H7 (cell line): ENCODE results near the gene RBPMS2. TPM values are rescaled to one million over a fixed set of nuclear protein-coding genes. Genes with fewer than 3 reads are reported as not detected.
"Not testable (repeated sequence)": the region's sequence is repeated elsewhere in the genome, so short reads cannot be mapped to it uniquely, and the experiment has no call there.

Experiments used
- DNase-seq: peaks from one replicate; pipeline ENCODE4 v3.0.0; 2012
- H3K27me3 ChIP-seq: 2 replicates; pipeline ENCODE4 v1.6.0; 2011; ENCODE audit warnings: mild to moderate bottlenecking, low read length; ENCODE audit not compliant: control insufficient read depth, insufficient read depth
- H3K36me3 ChIP-seq: replicated peaks from 2 replicates; pipeline ENCODE4 v1.5.1; 2011; ENCODE audit warnings: low read length; ENCODE audit not compliant: control insufficient read depth, insufficient read depth
- H3K4me3 ChIP-seq: 2 replicates; pipeline ENCODE4 v1.5.1; 2011; ENCODE audit warnings: low read depth, mild to moderate bottlenecking, control low read depth, low read length, moderate library complexity; ENCODE audit not compliant: insufficient read depth
- total RNA-seq: library from RNA; depleted of rRNA; stranded (reverse); fragments of >200 nt; shearing (Covaris generic); gene quantifications from 2 replicates; pipeline ENCODE4 v1.2.3, GENCODE V29; 2014

RBPMS2 gene
- total RNA-seq, 1 experiment from 2014 or later: 8.5 TPM

DNA sequence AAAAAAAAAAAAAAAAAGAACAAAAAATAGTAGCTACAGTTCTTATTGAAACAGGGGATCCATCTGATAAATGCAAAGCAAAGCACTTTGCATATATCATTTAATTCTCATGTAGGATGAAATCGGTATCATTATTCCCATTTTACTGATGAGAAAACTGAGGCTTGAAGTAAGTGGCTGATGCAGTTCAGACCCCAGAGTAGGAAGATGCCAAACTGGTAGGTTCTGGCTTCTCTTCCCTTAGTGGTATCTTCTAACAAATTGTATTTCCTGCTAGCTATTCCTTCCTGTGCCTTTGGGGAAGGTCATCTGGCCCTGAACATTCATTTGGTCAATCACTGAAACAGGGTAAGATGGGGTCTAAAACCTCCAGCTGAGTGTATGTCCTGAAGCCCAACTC, 28.1 kb upstream of the RBPMS2 start:
- Histone ChIP-seq H3K36me3 (no peaks in the 10 kb centered on the region), H3K4me3 (no peak overlapping the region), H3K27me3 (no peaks in the 10 kb centered on the region)
- DNase-seq: no peak

- no peaks in the 10 kb centered on the region for H3K36me3 ChIP-seq
- no peak for DNase-seq
- H3K4me3 ChIP-seq: no peak overlapping the region
- no peaks in the 10 kb centered on the region for H3K27me3 ChIP-seq
Measured at GRCh38 chr15:64800476-64800875, 25.1 kb upstream of the RBPMS2 start.

- DNase-seq, H3K4me3 ChIP-seq, H3K27me3 ChIP-seq: not testable (repeated sequence)
Measured at GRCh38 chr15:64798905-64799304, 23.5 kb upstream of the RBPMS2 start.

GRCh38 chr15:64795921-64796320, 20.5 kb upstream of the RBPMS2 start:
- H3K36me3 ChIP-seq, DNase-seq, H3K27me3 ChIP-seq, H3K4me3 ChIP-seq: not testable (repeated sequence)

More at GRCh38 chr15:64798905-64799304, 23.5 kb upstream of the RBPMS2 start:
- not testable (repeated sequence) for H3K36me3 ChIP-seq

GRCh38 chr15:64795299-64795698, 19.9 kb upstream of the RBPMS2 start:
- not testable (repeated sequence) for H3K27me3 ChIP-seq, DNase-seq, H3K4me3 ChIP-seq, H3K36me3 ChIP-seq

DNA sequence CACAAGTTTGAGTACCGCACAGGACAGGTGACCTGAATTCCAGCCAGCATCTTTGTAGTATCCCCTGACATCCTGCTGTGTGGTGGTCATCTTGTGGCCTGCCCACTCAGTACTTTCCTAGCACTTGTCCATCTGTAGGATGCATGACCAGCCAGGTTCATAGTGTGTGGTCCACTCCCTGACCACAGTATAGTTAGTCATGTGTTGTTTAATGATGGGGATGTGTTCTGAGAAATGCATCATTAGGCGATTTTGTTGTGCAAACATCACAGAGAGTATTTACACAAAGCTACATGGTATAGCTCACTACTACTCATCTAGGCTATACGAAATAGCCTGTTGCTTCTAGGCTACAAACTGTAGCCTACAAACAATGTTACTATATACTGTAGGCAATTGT, 16.9 kb upstream of the RBPMS2 start:
- no peak for DNase-seq
- no peaks in the 10 kb centered on the region for H3K27me3 ChIP-seq
- no peaks in the 10 kb centered on the region for H3K36me3 ChIP-seq
- H3K4me3 ChIP-seq: no peak overlapping the region

GRCh38 chr15:64791401-64791800, 16.0 kb upstream of the RBPMS2 start:
- no peak overlapping the region for H3K4me3 ChIP-seq

GRCh38 chr15:64783796-64784195, 8.4 kb upstream of the RBPMS2 start:
- Histone ChIP-seq H3K4me3 (no peak overlapping the region), H3K36me3 (no peaks in the 10 kb centered on the region), H3K27me3 (no peaks in the 10 kb centered on the region)
- peak; percentile 3 for DNase-seq

More at GRCh38 chr15:64791401-64791800, 16.0 kb upstream of the RBPMS2 start:
- H3K27me3 ChIP-seq: no peaks in the 10 kb centered on the region
- no peaks in the 10 kb centered on the region for H3K36me3 ChIP-seq
- DNase-seq: no peak

DNA sequence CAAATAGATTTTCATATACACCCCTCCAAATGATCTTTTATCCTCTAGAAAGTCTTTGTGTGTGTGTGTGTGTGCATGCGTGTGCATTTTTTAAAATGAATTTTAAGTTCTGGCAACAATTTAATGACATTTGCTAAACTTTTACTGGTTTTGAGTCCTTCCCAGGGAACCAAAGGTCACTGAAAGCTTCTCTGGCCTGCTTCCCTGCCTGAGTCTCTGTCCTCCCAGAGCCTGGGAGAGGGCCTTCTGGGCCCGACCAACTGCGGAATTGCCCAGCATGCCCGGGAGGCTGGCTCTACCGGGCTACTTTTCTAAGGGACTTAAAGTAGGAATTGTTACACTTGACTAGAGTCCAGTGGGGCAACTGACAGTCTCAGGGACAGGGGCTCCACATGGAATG, 7.4 kb upstream of the RBPMS2 start:
- Histone ChIP-seq H3K36me3 (no peaks in the 10 kb centered on the region), H3K27me3 (no peaks in the 10 kb centered on the region), H3K4me3 (no peak overlapping the region)
- DNase-seq: peak; percentile 10

DNA sequence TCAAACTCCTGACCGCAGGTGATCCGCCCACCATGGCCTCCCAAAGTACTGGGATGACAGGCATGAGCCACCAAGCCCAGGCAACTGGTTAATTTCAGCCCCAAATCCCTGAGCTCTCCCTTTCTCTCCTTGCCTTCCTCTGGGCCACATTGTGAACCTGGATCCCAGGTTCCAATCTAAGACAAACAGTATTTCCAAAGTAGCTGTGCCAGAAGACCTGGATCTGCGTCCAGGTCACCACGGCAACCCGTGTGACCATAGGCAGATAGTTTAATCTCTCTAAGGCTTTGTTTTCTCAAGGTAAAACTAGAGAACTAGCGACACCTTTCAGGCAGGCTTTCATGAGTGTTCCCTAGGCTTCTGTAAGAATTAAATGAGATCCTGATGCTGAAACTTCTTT, 5.9 kb upstream of the RBPMS2 start:
- Histone ChIP-seq H3K4me3 (no peak overlapping the region), H3K36me3 (no peaks in the 10 kb centered on the region), H3K27me3 (no peaks in the 10 kb centered on the region)
- no peak for DNase-seq

GRCh38 chr15:64780600-64781156, 5.3 kb upstream of the RBPMS2 start:
- no peak overlapping the region for H3K4me3 ChIP-seq
- no peak for DNase-seq
- no peaks in the 10 kb centered on the region for H3K27me3 ChIP-seq
- no peaks in the 10 kb centered on the region for H3K36me3 ChIP-seq

DNA sequence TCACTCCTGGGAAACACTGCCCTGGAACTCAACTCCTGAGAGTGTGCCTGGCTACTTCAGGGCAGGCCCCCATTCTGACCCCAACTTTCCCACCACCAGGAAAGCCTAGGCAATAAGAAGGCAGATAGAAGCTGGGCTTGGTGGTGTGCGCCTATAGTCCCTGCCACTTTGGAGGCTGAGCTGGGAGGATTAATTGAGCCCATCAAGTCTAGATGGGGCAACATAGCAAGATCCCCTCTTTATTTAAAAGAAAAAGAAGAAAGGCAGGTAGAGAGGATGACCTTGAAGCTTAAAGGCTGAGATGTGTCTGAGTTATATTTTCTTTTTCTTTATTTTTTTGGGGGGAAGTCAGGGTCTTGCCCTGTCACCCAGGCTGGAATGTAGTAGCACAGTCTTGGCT, 4.2 kb upstream of the RBPMS2 start:
- H3K4me3 ChIP-seq: no peak overlapping the region

DNA sequence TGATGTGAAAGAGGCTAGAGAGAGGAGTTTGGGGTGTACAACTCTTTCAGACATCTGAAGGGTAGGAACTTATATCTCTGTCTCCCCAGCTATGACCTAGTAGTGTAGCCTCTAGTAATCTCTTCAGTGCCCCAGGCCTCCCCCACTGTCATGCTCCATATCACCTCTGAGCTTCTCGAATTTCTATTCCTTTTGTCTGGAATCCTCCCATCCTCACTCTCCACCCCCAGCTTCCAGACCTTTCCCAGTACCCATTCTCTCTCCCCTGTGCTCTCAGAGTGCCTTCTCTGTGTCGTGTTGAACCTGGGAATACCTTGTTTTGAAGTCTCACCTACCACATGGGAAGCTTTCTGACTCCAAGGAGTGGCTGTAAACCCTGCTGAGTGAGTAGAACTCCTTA, 3.6 kb upstream of the RBPMS2 start:
- Histone ChIP-seq H3K27me3 (no peaks in the 10 kb centered on the region), H3K4me3 (no peak overlapping the region), H3K36me3 (no peaks in the 10 kb centered on the region)
- DNase-seq: peak; percentile 29

More for the DNA sequence above, 4.2 kb upstream of the RBPMS2 start:
- no peak for DNase-seq
- H3K36me3 ChIP-seq: no peaks in the 10 kb centered on the region
- H3K27me3 ChIP-seq: no peaks in the 10 kb centered on the region

GRCh38 chr15:64776402-64776786, 1.0 kb upstream of the RBPMS2 start:
- DNase-seq: peak; percentile 74
- Histone ChIP-seq H3K27me3 (no peaks in the 10 kb centered on the region), H3K4me3 (peak overlapping the region; percentile 67), H3K36me3 (0 out of 2 replicates have a peak, but pooled peaks cover 1% of the 10 kb centered on the region)

GRCh38 chr15:64774629-64775493, 528 bp downstream of the RBPMS2 start:
- DNase-seq: peak; percentile 76
- H3K36me3 ChIP-seq: 0 out of 2 replicates have a peak, but pooled peaks cover 1% of the 10 kb centered on the region
- H3K4me3 ChIP-seq: peak overlapping the region; percentile 77
- no peaks in the 10 kb centered on the region for H3K27me3 ChIP-seq
